GM23338 (cell line): Measurements from ENCODE around the gene HSPA1A. TPM values are rescaled to one million over a fixed set of nuclear protein-coding genes. Genes with fewer than 3 reads are reported as not detected.

Source experiments
- ATAC-seq: fragments of 200-7000 bp; cut with Tn5 transposase; 3 replicates; pipeline ENCODE4 v1.9.1; 2020
- DNase-seq: peaks from one replicate; pipeline ENCODE4 v3.0.0-alpha.2; 2015; ENCODE audit warnings: low spot score
- H2AFZ ChIP-seq: fragments of 200-600 bp; sonication (generic); 2 replicates; pipeline ENCODE4 v1.8.0; 2016; ENCODE audit warnings: antibody characterized with exemption, mild to moderate bottlenecking, moderate library complexity
- H3F3A ChIP-seq: fragments of 200-600 bp; sonication (generic); replicated peaks from 2 replicates; pipeline ENCODE4 v1.8.0; 2017; ENCODE audit warnings: antibody characterized with exemption, mixed run types, low read depth
- H3K27ac ChIP-seq: fragments of 200-600 bp; sonication (generic); 2 replicates; pipeline ENCODE4 v1.6.1; 2016; ENCODE audit warnings: low read depth
- H3K27me3 ChIP-seq: fragments of 200-600 bp; sonication (generic); 2 replicates; pipeline ENCODE4 v1.8.0; 2016; ENCODE audit warnings: mild to moderate bottlenecking, mixed run types, moderate library complexity; ENCODE audit not compliant: insufficient read depth
- H3K36me3 ChIP-seq: fragments of 200-600 bp; sonication (generic); 2 replicates; pipeline ENCODE4 v1.8.0; 2016; ENCODE audit warnings: mild to moderate bottlenecking; ENCODE audit not compliant: insufficient read depth
- H3K4me1 ChIP-seq: fragments of 200-600 bp; sonication (generic); 2 replicates; pipeline ENCODE4 v1.8.0; 2016; ENCODE audit warnings: mild to moderate bottlenecking, moderate library complexity; ENCODE audit not compliant: insufficient read depth
- H3K4me2 ChIP-seq: fragments of 200-600 bp; sonication (generic); 2 replicates; pipeline ENCODE4 v1.7.1; 2017; ENCODE audit warnings: mixed run types
- H3K4me3 ChIP-seq: fragments of 200-600 bp; sonication (generic); 2 replicates; pipeline ENCODE4 v1.6.1; 2016; ENCODE audit warnings: mixed run types
- H3K79me2 ChIP-seq: fragments of 200-600 bp; sonication (generic); replicated peaks from 2 replicates; pipeline ENCODE4 v1.8.0; 2017; ENCODE audit warnings: mild to moderate bottlenecking; ENCODE audit not compliant: insufficient read depth
- H3K9me2 ChIP-seq: fragments of 200-600 bp; sonication (generic); 2 replicates; pipeline ENCODE4 v1.8.0; 2017; ENCODE audit not compliant: insufficient read depth
- H4K20me1 ChIP-seq: fragments of 200-600 bp; sonication (generic); replicated peaks from 2 replicates; pipeline ENCODE4 v1.8.0; 2017; ENCODE audit warnings: mild to moderate bottlenecking; ENCODE audit not compliant: insufficient read depth
- H3K27ac Mint-ChIP-seq: 2 replicates; pipeline ENCODE4 v1.8.0; 2020; ENCODE audit warnings: inconsistent platforms, mild to moderate bottlenecking, moderate library complexity, mixed read lengths
- H3K27me3 Mint-ChIP-seq: 3 replicates; pipeline ENCODE4 v1.8.0; 2022; ENCODE audit warnings: low read depth, mild to moderate bottlenecking, moderate library complexity, mixed read lengths, inconsistent platforms; ENCODE audit not compliant: insufficient read depth, poor library complexity
- H3K36me3 Mint-ChIP-seq: 3 replicates; pipeline ENCODE4 v1.8.0; 2021; ENCODE audit warnings: low read depth, mild to moderate bottlenecking, inconsistent platforms, moderate library complexity, mixed read lengths
- H3K4me1 Mint-ChIP-seq: 3 replicates; pipeline ENCODE4 v1.8.0; 2020; ENCODE audit warnings: mild to moderate bottlenecking, inconsistent platforms, mixed read lengths
- H3K4me3 Mint-ChIP-seq: 3 replicates; pipeline ENCODE4 v1.8.0; 2021; ENCODE audit warnings: moderate library complexity, mild to moderate bottlenecking, inconsistent platforms, mixed read lengths
- H3K9me3 Mint-ChIP-seq: 3 replicates; pipeline ENCODE4 v1.8.0; 2020; ENCODE audit warnings: moderate library complexity, mild to moderate bottlenecking, inconsistent platforms, mixed read lengths
- CREB1 ChIP-seq: fragments of 250-450 bp; sonication (Bioruptor Pico); IDR thresholded peaks from 2 replicates; pipeline ENCODE4 v1.5.0; 2020; ENCODE audit warnings: low read depth, mild to moderate bottlenecking, moderate library complexity
- ETS1 ChIP-seq: IDR thresholded peaks from 2 replicates; pipeline ENCODE4 v1.6.1; 2016; ENCODE audit warnings: antibody characterized with exemption
- EZH2 ChIP-seq: fragments of 200-600 bp; sonication (generic); IDR thresholded peaks from one replicate; pipeline ENCODE4 v1.8.0; 2017; ENCODE audit warnings: antibody characterized with exemption, mild to moderate bottlenecking, low read depth; ENCODE audit not compliant: unreplicated experiment
- EZH2phosphoT487 ChIP-seq: fragments of 200-600 bp; sonication (generic); IDR thresholded peaks from one replicate; pipeline ENCODE4 v1.8.1; 2018; ENCODE audit warnings: antibody characterized with exemption; ENCODE audit not compliant: unreplicated experiment
- JUNB ChIP-seq: IDR thresholded peaks from one replicate; pipeline ENCODE4 v1.6.1; 2016; ENCODE audit warnings: antibody characterized with exemption; ENCODE audit not compliant: unreplicated experiment
- POLR2AphosphoS5 ChIP-seq: IDR thresholded peaks from 2 replicates; pipeline ENCODE4 v1.6.1; 2016; ENCODE audit warnings: antibody characterized with exemption, low read depth
- REST ChIP-seq: IDR thresholded peaks from one replicate; pipeline ENCODE4 v1.6.1; 2018; ENCODE audit warnings: antibody characterized with exemption; ENCODE audit not compliant: unreplicated experiment
- ZNF462 ChIP-seq: fragments of 250-450 bp; sonication (Bioruptor Pico); IDR thresholded peaks from 2 replicates; pipeline ENCODE4 v1.5.0; 2020; ENCODE audit warnings: mild to moderate bottlenecking, moderate library complexity
- polyA plus RNA-seq: library from polyadenylated mRNA; unstranded; fragments of >200 nt; fragmentation: Nextera tagmentation; extraction: Ambion mirVana; gene quantifications from 2 replicates; pipeline ENCODE4 v1.2.1, GENCODE V29; 2016
- total RNA-seq: library from RNA; depleted of rRNA; stranded (reverse); fragments of >200 nt; shearing (Covaris generic); gene quantifications from 2 replicates; pipeline ENCODE4 v1.2.3, GENCODE V29; 2014

HSPA1A gene
- total and polyA plus RNA-seq, 2 experiments from 2014 or later: 36.1 to 57.1 TPM

GRCh38 chr6:31765559-31765909, 49.8 kb upstream of the HSPA1A start (continued):
- TF ChIP-seq ETS1 (no peak), EZH2 (no peak), REST (no peak), CREB1 (no peak), EZH2phosphoT487 (no peak), POLR2AphosphoS5 (no peak)

GRCh38 chr6:31765910-31766794, 49.2 kb upstream of the HSPA1A start:
- H3K27me3 Mint-ChIP-seq: peaks cover 15% of the 10 kb centered on the region
- Histone ChIP-seq H3F3A (0 out of 2 replicates have a peak, but pooled peaks cover 2% of the 10 kb centered on the region), H3K4me1 (peaks cover 14% of the 10 kb centered on the region), H3K79me2 (no peaks in the 10 kb centered on the region), H3K27me3 (no peaks in the 10 kb centered on the region), H3K27ac (0 out of 2 replicates have a peak overlapping the region, but pooled peaks have one; percentile 14), H3K9me2 (no peaks in the 10 kb centered on the region), H3K36me3 (no peaks in the 10 kb centered on the region), H2AFZ (peak overlapping the region; percentile 90), H3K4me3 (peak overlapping the region; percentile 60), H4K20me1 (no peaks in the 10 kb centered on the region), H3K4me2 (peak overlapping the region; percentile 86)
- DNase-seq (peak; percentile 81), ATAC-seq (peak; percentile 92)
- no peak overlapping the region for H3K27ac Mint-ChIP-seq
- H3K4me3 Mint-ChIP-seq: peak overlapping the region; percentile 58
- H3K4me1 Mint-ChIP-seq: peaks cover 24% of the 10 kb centered on the region
- H3K36me3 Mint-ChIP-seq: peaks cover 6% of the 10 kb centered on the region
- H3K9me3 Mint-ChIP-seq: no peaks in the 10 kb centered on the region; the same call in 2 of the 3 replicates
- TF ChIP-seq REST (no peak), EZH2phosphoT487 (no peak), ZNF462 (CRISPR knock-in tag) (no peak), JUNB (no peak), EZH2 (no peak)
